ENCODE measurements around the gene LCLAT1. TPM values are rescaled to one million over a fixed set of nuclear protein-coding genes. Genes with fewer than 3 reads are reported as not detected.

LCLAT1 gene
- polyA plus RNA-seq, 2 of the 4 experiments (the other 2 are of a cell fraction): 19.5 to 71.0 TPM

DNA sequence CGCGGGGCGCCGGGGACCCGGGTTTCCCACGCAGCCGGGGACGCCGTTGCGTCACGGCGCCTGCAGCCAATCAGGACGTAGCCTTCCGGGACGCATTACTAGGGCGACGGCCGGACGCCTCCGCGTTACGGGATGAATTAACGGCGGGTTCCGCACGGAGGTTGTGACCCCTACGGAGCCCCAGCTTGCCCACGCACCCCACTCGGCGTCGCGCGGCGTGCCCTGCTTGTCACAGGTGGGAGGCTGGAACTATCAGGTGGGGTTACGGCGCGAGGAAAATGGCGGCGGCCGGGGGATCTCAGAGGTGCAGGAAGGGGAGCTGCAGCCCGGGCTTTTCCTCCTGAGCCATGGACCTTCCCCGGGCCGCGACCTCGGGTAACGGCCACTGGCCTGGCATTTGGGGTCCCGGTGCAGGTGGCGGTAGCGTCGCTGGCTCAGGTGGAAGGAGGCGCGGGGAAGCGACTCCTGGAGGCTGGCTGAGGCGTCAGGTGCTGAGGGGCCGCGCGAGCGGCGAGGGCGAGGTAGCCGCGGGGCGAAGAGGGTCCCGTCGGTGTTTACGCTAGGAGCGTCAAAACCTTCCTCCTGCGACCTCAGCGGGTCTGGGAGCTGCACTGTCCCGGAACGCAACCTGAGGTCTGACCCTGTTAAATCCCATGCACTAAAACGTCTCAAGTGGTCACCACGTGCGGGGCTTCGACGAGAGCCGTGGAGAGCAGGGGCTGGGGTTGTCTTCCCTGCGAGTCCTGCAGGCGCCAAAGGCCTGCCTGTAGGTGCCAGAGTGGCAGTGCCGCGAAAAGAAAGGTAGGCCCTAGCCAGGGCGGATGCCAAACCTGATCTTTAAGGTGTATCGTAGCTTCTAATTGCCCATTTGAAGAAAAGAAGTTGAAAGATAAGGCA, at the start of gene LCLAT1 (continued):
- peak; percentile 72; the same call in 1 of the 2 replicates for TF ChIP-seq KDM5A (IDR thresholded peaks at IDR 0.05)
- no peak for TF ChIP-seq NPAS2 (CRISPR knock-in tag; IDR thresholded peaks at IDR 0.05; ENCODE audit: borderline replicate concordance)
- TF ChIP-seq SREBF2 (IDR thresholded peaks at IDR 0.05): no peak
- TF ChIP-seq FOSL2 (IDR thresholded peaks at IDR 0.05): no peak
- TF ChIP-seq FOSL2 (CRISPR knock-in tag; IDR thresholded peaks at IDR 0.05): 0 out of 2 replicates have a peak, but pooled peaks have one; percentile 2
- peak; percentile 70; the same call in 1 of the 2 replicates for TF ChIP-seq FOSB (CRISPR knock-in tag; IDR thresholded peaks at IDR 0.05)
- peak; percentile 65 for TF ChIP-seq TFCP2L1 (CRISPR knock-in tag; IDR thresholded peaks at IDR 0.05)
- peak in 1 of 2 experiments; percentile 66; a peak in 2 of 5 replicates for TF ChIP-seq JUN (IDR thresholded peaks at IDR 0.05)
- TF ChIP-seq, protein P1, sequence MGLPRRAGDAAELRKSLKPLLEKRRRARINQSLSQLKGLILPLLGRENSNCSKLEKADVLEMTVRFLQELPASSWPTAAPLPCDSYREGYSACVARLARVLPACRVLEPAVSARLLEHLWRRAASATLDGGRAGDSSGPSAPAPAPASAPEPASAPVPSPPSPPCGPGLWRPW (IDR thresholded peaks at IDR 0.05): no peak
- TF ChIP-seq RFX5 (IDR thresholded peaks at IDR 0.05): no peak
- TF ChIP-seq REST (IDR thresholded peaks at IDR 0.05): 0 out of 2 replicates have a peak, but pooled peaks have one; percentile 15
- no peak for TF ChIP-seq ZC3H11A (IDR thresholded peaks at IDR 0.05)
- no peak for TF ChIP-seq HDAC2 (IDR thresholded peaks at IDR 0.05)
- peak; percentile 95 for TF ChIP-seq ATOH8 (CRISPR knock-in tag; IDR thresholded peaks at IDR 0.05; ENCODE audit: low read depth)
- no peak for TF ChIP-seq EP300 (IDR thresholded peaks at IDR 0.05)
- no peak for TF ChIP-seq HMGXB4 (CRISPR knock-in tag; IDR thresholded peaks at IDR 0.05; ENCODE audit: borderline replicate concordance)
- no peak for TF ChIP-seq BHLHE40 (IDR thresholded peaks at IDR 0.05; ENCODE audit: low read depth, low read length)
- no peak for TF ChIP-seq RCOR1 (IDR thresholded peaks at IDR 0.05; ENCODE audit: low read depth, low read length)
- peak; percentile 93; the same call in 1 of the 2 replicates for TF ChIP-seq TP53 (CRISPR knock-in tag; IDR thresholded peaks at IDR 0.05)
- no peak for TF ChIP-seq JUNB (IDR thresholded peaks at IDR 0.05)
- TF ChIP-seq PHF8 (IDR thresholded peaks at IDR 0.05; ENCODE audit: borderline replicate concordance, low read depth): peak; percentile 79
- no peak for TF ChIP-seq MAFK (IDR thresholded peaks at IDR 0.05; ENCODE audit: partially characterized antibody)
- TF ChIP-seq CBX2 (IDR thresholded peaks at IDR 0.05; ENCODE audit: borderline replicate concordance, low read depth): no peak
- 0 out of 2 replicates have a peak, but pooled peaks have one; percentile 70 for TF ChIP-seq FOXS1 (CRISPR knock-in tag; IDR thresholded peaks at IDR 0.05)
- TF ChIP-seq HEYL (CRISPR knock-in tag; IDR thresholded peaks at IDR 0.05): no peak
